Astrocyte (in vitro differentiated cells and primary cell): ENCODE results near the gene SH3BP5.

ENCODE experiments used
- EZH2 ChIP-seq: IDR thresholded peaks from 2 replicates; pipeline ENCODE4 v1.6.1; 2012; ENCODE audit warnings: mild to moderate bottlenecking, low read length, inconsistent platforms; ENCODE audit not compliant: insufficient read depth
- TF ChIP-seq, protein P1 (sequence below): IDR thresholded peaks from 2 replicates; pipeline ENCODE4 v1.5.1; 2011; ENCODE audit warnings: low read depth, mild to moderate bottlenecking, inconsistent platforms, low read length, moderate library complexity; ENCODE audit not compliant: insufficient read depth

DNA sequence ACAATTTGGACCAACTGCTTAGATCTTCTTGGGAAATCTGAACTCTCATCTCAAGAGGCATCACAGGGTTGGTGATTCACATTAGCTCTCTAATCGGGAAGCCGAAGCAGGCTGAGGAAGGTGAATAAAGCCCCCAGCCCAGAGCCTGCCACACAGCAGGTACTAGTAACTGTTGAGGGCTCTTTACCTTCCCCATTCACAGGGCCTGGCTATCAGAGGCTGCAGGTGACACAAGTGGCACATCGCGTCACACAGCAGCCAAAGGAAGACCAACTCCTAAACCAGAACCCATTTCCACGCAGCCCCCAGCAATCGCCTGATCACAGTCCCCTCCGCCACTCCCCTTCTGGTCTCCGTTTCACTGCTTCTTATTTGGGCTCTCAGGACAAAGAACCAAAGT lies 29.2 kb downstream of the SH3BP5 start:
- TF ChIP-seq, protein P1, sequence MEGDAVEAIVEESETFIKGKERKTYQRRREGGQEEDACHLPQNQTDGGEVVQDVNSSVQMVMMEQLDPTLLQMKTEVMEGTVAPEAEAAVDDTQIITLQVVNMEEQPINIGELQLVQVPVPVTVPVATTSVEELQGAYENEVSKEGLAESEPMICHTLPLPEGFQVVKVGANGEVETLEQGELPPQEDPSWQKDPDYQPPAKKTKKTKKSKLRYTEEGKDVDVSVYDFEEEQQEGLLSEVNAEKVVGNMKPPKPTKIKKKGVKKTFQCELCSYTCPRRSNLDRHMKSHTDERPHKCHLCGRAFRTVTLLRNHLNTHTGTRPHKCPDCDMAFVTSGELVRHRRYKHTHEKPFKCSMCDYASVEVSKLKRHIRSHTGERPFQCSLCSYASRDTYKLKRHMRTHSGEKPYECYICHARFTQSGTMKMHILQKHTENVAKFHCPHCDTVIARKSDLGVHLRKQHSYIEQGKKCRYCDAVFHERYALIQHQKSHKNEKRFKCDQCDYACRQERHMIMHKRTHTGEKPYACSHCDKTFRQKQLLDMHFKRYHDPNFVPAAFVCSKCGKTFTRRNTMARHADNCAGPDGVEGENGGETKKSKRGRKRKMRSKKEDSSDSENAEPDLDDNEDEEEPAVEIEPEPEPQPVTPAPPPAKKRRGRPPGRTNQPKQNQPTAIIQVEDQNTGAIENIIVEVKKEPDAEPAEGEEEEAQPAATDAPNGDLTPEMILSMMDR: no peak
- TF ChIP-seq EZH2: no peak
